ENCODE results near the gene MICAL3.

DNA sequence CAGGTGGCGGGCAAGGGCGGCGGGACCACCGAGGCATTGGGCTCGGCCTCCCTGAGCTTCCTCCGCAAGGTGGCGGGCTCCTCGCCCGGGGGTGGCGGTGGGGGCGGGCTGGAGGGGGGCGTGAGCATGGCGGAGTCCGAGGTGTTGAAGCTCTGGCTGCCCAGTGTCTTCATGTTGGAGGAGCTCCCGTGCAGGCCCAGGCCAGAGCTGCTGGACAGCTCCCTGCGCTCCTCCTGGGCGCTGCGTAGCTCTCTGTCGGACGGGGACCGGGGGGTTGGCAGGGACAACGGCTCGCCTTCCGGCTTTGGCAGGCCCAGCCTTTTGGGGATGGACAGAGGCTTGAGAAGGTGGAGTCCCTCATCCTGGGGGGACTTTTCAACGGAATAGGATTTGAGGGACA lies 206.2 kb downstream of the MICAL3 start:
- TF ChIP-seq EZH2 (optimal IDR thresholded peaks at IDR 0.05; ENCODE audit: low read depth, low read length) (no peak), EZH2phosphoT487 (IDR thresholded peaks at IDR 0.05; ENCODE audit: low read length) (no peak)
- TF ChIP-seq, protein P1, sequence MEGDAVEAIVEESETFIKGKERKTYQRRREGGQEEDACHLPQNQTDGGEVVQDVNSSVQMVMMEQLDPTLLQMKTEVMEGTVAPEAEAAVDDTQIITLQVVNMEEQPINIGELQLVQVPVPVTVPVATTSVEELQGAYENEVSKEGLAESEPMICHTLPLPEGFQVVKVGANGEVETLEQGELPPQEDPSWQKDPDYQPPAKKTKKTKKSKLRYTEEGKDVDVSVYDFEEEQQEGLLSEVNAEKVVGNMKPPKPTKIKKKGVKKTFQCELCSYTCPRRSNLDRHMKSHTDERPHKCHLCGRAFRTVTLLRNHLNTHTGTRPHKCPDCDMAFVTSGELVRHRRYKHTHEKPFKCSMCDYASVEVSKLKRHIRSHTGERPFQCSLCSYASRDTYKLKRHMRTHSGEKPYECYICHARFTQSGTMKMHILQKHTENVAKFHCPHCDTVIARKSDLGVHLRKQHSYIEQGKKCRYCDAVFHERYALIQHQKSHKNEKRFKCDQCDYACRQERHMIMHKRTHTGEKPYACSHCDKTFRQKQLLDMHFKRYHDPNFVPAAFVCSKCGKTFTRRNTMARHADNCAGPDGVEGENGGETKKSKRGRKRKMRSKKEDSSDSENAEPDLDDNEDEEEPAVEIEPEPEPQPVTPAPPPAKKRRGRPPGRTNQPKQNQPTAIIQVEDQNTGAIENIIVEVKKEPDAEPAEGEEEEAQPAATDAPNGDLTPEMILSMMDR (IDR thresholded peaks at IDR 0.05; ENCODE audit: low read length), result no peak

Data from MM.1S (cell line).